NT2/D1 (cell line): Measurements from ENCODE around the gene CHST5.

Experiments used
- YY1 ChIP-seq: IDR thresholded peaks from 2 replicates; pipeline ENCODE4 v1.6.1; 2011; ENCODE audit not compliant: insufficient read length, insufficient read depth
- ZNF274 ChIP-seq: IDR thresholded peaks from 2 replicates; pipeline ENCODE4 v1.6.1; 2011; ENCODE audit warnings: mild to moderate bottlenecking, low read depth, low read length

GRCh38 chr16:75552951-75553350 is 17.0 kb upstream of the CHST5 start:
- no peak for TF ChIP-seq ZNF274
- no peak for TF ChIP-seq YY1
